Endothelial cell (in vitro differentiated cells): ENCODE results near the gene PIF1. TPM values are rescaled to one million over a fixed set of nuclear protein-coding genes. Genes with fewer than 3 reads are reported as not detected.
"Not testable (repeated sequence)": the region's sequence is repeated elsewhere in the genome, so short reads cannot be mapped to it uniquely, and the experiment has no call there.

Source experiments
- DNase-seq: peaks from one replicate; pipeline ENCODE4 v3.0.0; 2021; ENCODE audit warnings: low spot score
- H3K27ac Mint-ChIP-seq: one replicate; pipeline ENCODE4 v1.8.0; 2021; ENCODE audit warnings: mixed read lengths, inconsistent platforms; ENCODE audit not compliant: unreplicated experiment
- H3K27me3 Mint-ChIP-seq: one replicate; pipeline ENCODE4 v1.8.0; 2021; ENCODE audit warnings: mild to moderate bottlenecking, moderate library complexity, mixed read lengths, inconsistent platforms; ENCODE audit not compliant: unreplicated experiment
- H3K36me3 Mint-ChIP-seq: one replicate; pipeline ENCODE4 v1.8.0; 2021; ENCODE audit warnings: mild to moderate bottlenecking, low read depth, mixed read lengths, inconsistent platforms; ENCODE audit not compliant: unreplicated experiment
- H3K4me1 Mint-ChIP-seq: one replicate; pipeline ENCODE4 v1.8.0; 2021; ENCODE audit warnings: mild to moderate bottlenecking, mixed read lengths, inconsistent platforms; ENCODE audit not compliant: unreplicated experiment
- H3K4me3 Mint-ChIP-seq: one replicate; pipeline ENCODE4 v1.8.0; 2021; ENCODE audit warnings: mild to moderate bottlenecking, mixed read lengths, inconsistent platforms; ENCODE audit not compliant: unreplicated experiment
- H3K9me3 Mint-ChIP-seq: one replicate; pipeline ENCODE4 v1.8.0; 2021; ENCODE audit warnings: mixed read lengths, inconsistent platforms; ENCODE audit not compliant: unreplicated experiment
- total RNA-seq: library from RNA; stranded (reverse); fragmentation: NEBNext Ultra II Directional; extraction: Animal tissue kit (Norgen Biotek cat#: 25700); gene quantifications from one replicate; pipeline ENCODE4 v1.2.1, GENCODE V29; 2021; ENCODE audit not compliant: unreplicated experiment
- TF ChIP-seq, protein P1 (sequence below): fragments of 200-600 bp; sonication (generic); IDR thresholded peaks from one replicate; pipeline ENCODE4 v1.5.0; 2021; ENCODE audit warnings: antibody characterized with exemption; ENCODE audit not compliant: unreplicated experiment

PIF1 gene
- total RNA-seq, 1 donor from 2014 or later = 4.8 TPM

- H3K4me1 Mint-ChIP-seq = no peaks in the 10 kb centered on the region
- H3K9me3 Mint-ChIP-seq = no peaks in the 10 kb centered on the region
- DNase-seq = no peak
- no peak overlapping the region for H3K27ac Mint-ChIP-seq
- peaks cover 5% of the 10 kb centered on the region for H3K36me3 Mint-ChIP-seq
- H3K4me3 Mint-ChIP-seq = peak overlapping the region; percentile 62
- H3K27me3 Mint-ChIP-seq = no peaks in the 10 kb centered on the region
- TF ChIP-seq, protein P1, sequence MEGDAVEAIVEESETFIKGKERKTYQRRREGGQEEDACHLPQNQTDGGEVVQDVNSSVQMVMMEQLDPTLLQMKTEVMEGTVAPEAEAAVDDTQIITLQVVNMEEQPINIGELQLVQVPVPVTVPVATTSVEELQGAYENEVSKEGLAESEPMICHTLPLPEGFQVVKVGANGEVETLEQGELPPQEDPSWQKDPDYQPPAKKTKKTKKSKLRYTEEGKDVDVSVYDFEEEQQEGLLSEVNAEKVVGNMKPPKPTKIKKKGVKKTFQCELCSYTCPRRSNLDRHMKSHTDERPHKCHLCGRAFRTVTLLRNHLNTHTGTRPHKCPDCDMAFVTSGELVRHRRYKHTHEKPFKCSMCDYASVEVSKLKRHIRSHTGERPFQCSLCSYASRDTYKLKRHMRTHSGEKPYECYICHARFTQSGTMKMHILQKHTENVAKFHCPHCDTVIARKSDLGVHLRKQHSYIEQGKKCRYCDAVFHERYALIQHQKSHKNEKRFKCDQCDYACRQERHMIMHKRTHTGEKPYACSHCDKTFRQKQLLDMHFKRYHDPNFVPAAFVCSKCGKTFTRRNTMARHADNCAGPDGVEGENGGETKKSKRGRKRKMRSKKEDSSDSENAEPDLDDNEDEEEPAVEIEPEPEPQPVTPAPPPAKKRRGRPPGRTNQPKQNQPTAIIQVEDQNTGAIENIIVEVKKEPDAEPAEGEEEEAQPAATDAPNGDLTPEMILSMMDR = no peak
These were observed 25.0 kb downstream of the PIF1 start for GRCh38 chr15:64800476-64800875.

- not testable (repeated sequence) for DNase-seq, H3K9me3 Mint-ChIP-seq, H3K27ac Mint-ChIP-seq, H3K36me3 Mint-ChIP-seq, H3K4me1 Mint-ChIP-seq, H3K4me3 Mint-ChIP-seq, H3K27me3 Mint-ChIP-seq
These were observed 26.5 kb downstream of the PIF1 start for GRCh38 chr15:64798905-64799304.

DNA sequence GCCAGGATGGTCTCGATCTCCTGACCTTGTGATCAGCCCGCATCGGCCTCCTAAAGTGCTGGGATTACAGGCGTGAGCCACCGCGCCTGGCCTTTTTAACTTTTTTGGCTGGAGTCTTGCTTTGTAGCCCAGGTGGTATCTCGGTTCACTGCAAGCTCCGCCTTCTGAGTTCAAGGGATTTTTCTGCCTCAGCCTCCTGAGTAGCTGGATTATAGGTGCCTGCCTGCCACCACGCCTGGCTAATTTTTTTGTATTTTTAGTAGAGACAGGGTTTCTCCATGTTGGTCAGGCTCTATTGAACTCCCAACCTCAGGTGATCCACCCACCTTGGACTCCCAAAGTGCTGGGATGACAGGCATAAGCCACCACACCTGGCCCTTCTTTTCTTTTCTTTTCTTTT is 29.5 kb downstream of the PIF1 start:
- H3K4me3 Mint-ChIP-seq, H3K27me3 Mint-ChIP-seq, H3K36me3 Mint-ChIP-seq, H3K4me1 Mint-ChIP-seq, DNase-seq, H3K9me3 Mint-ChIP-seq, H3K27ac Mint-ChIP-seq: not testable (repeated sequence)

DNA sequence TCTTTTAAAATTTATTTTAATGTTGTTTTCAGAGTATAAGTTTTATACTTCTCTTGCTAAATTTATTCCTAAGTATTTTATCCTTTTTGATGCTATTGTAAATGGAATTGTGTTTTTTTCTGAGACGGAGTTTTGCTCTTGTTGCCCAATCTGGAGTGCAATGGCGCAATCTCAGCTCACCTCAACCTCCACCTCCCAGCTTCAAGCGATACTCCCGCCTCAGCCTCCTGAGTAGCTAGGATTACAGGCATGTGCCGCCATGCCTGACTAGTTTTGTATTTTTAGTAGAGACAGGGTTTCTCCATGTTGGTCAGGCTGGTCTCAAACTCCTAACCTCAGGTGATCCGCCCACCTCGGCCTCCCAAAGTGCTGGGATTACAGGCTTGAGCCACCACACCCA is 30.1 kb downstream of the PIF1 start:
- DNase-seq, H3K4me1 Mint-ChIP-seq, H3K9me3 Mint-ChIP-seq, H3K4me3 Mint-ChIP-seq, H3K27me3 Mint-ChIP-seq, H3K36me3 Mint-ChIP-seq, H3K27ac Mint-ChIP-seq: not testable (repeated sequence)

DNA sequence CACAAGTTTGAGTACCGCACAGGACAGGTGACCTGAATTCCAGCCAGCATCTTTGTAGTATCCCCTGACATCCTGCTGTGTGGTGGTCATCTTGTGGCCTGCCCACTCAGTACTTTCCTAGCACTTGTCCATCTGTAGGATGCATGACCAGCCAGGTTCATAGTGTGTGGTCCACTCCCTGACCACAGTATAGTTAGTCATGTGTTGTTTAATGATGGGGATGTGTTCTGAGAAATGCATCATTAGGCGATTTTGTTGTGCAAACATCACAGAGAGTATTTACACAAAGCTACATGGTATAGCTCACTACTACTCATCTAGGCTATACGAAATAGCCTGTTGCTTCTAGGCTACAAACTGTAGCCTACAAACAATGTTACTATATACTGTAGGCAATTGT is 33.2 kb downstream of the PIF1 start:
- Mint-ChIP-seq H3K4me3 (no peak overlapping the region), H3K27me3 (no peaks in the 10 kb centered on the region), H3K9me3 (no peaks in the 10 kb centered on the region), H3K36me3 (no peaks in the 10 kb centered on the region), H3K4me1 (no peaks in the 10 kb centered on the region), H3K27ac (no peak overlapping the region)
- no peak for DNase-seq
- TF ChIP-seq, protein P1 = no peak

GRCh38 chr15:64791401-64791800 is 34.0 kb downstream of the PIF1 start:
- Mint-ChIP-seq H3K4me1 (no peaks in the 10 kb centered on the region), H3K36me3 (no peaks in the 10 kb centered on the region), H3K9me3 (no peaks in the 10 kb centered on the region), H3K27ac (no peak overlapping the region), H3K27me3 (no peaks in the 10 kb centered on the region), H3K4me3 (no peak overlapping the region)
- no peak for DNase-seq
- TF ChIP-seq, protein P1 = no peak

DNA sequence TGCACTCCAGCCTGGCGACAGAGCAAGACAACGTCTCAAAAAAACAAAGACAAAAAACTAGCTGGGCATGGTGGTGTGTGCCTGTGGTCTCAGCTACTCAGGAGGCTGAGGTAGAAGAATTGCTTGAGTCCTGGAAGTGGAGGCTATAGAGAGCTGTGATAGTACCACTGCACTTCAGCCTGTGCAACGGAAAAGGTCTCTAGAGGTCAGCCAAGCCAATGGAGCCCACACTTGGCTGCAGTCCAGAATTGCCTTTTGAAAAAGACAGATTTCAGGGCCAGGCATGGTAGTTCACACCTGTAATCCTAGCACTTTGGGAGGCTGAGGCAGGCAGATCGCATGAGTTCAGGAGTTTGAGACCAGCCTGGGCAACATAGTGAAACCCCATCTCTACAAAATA is 41.7 kb downstream of the PIF1 start:
- Mint-ChIP-seq H3K27me3 (peaks cover 3% of the 10 kb centered on the region), H3K36me3 (peaks cover 4% of the 10 kb centered on the region), H3K4me1 (no peaks in the 10 kb centered on the region), H3K27ac (no peak overlapping the region), H3K4me3 (no peak overlapping the region), H3K9me3 (no peaks in the 10 kb centered on the region)
- DNase-seq = no peak
- TF ChIP-seq, protein P1 = no peak
